Measurements from ENCODE around the gene EGLN1. TPM values are rescaled to one million over a fixed set of nuclear protein-coding genes. Genes with fewer than 3 reads are reported as not detected.

Gene EGLN1
- total RNA-seq, 1 experiment from 2014 or later = 27.1 TPM

DNA sequence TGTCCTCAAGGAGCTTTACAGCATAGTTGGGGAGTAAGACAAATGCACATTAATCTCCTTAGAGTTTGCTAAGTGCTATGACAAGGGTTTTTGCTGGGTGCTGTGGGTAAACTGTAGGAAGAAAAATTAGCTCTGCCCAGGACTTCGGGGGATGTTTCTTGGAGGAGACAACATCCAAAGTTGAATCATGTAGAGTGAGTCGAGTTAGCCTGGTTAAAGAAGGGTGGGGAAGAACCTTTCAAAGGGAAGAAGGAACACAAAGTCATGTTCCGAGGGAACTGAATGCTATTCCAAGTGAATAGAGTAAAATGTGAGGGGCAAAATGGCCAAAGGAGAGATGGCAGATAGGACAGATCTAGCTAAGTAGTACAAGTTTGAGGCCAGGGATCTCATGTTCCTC is 66.9 kb downstream of the EGLN1 start:
- Histone ChIP-seq H3K27ac (ENCODE audit: low read depth, low read length) (no peak overlapping the region), H3K9ac (ENCODE audit: low read length) (no peak overlapping the region)

More for the DNA sequence above, 66.9 kb downstream of the EGLN1 start:
- TF ChIP-seq ZNF274 (IDR thresholded peaks at IDR 0.05; ENCODE audit: low read depth, low read length) (no peak), CBX3 (IDR thresholded peaks at IDR 0.05; ENCODE audit: low read depth) (no peak), JUND (IDR thresholded peaks at IDR 0.05) (no peak), CEBPB (IDR thresholded peaks at IDR 0.05; ENCODE audit: low read depth) (no peak), FOSL1 (IDR thresholded peaks at IDR 0.05; ENCODE audit: low read depth) (no peak), YY1 (IDR thresholded peaks at IDR 0.05; ENCODE audit: extremely low read depth, insufficient replicate concordance, low read depth, low read length) (no peak), POLR2A (IDR thresholded peaks at IDR 0.05; ENCODE audit: borderline replicate concordance, extremely low read depth, insufficient read depth, insufficient read length) (no peak), EGR1 (IDR thresholded peaks at IDR 0.05; ENCODE audit: low read depth) (no peak), SRF (IDR thresholded peaks at IDR 0.05; ENCODE audit: low read depth) (no peak), POLR2AphosphoS5 (IDR thresholded peaks at IDR 0.05; ENCODE audit: low read depth, low read length) (no peak), ZFX (IDR thresholded peaks at IDR 0.05) (no peak), EZH2 (IDR thresholded peaks at IDR 0.05) (no peak), SP1 (IDR thresholded peaks at IDR 0.05; ENCODE audit: low read depth) (no peak), ELF1 (IDR thresholded peaks at IDR 0.05; ENCODE audit: borderline replicate concordance, low read depth) (no peak), SIN3A (IDR thresholded peaks at IDR 0.05; ENCODE audit: low read depth) (no peak), RAD21 (IDR thresholded peaks at IDR 0.05; ENCODE audit: low read depth) (no peak)
- TF ChIP-seq, protein P1, sequence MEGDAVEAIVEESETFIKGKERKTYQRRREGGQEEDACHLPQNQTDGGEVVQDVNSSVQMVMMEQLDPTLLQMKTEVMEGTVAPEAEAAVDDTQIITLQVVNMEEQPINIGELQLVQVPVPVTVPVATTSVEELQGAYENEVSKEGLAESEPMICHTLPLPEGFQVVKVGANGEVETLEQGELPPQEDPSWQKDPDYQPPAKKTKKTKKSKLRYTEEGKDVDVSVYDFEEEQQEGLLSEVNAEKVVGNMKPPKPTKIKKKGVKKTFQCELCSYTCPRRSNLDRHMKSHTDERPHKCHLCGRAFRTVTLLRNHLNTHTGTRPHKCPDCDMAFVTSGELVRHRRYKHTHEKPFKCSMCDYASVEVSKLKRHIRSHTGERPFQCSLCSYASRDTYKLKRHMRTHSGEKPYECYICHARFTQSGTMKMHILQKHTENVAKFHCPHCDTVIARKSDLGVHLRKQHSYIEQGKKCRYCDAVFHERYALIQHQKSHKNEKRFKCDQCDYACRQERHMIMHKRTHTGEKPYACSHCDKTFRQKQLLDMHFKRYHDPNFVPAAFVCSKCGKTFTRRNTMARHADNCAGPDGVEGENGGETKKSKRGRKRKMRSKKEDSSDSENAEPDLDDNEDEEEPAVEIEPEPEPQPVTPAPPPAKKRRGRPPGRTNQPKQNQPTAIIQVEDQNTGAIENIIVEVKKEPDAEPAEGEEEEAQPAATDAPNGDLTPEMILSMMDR (IDR thresholded peaks at IDR 0.05 in 2 of 3, conservative IDR thresholded peaks at IDR 0.05 in 1 of 3; ENCODE audit: borderline replicate concordance in 1 of 3, insufficient read depth in 1 of 3, low read depth in 2 of 3, low read length in 2 of 3) = no peak
- TF ChIP-seq, protein P2, sequence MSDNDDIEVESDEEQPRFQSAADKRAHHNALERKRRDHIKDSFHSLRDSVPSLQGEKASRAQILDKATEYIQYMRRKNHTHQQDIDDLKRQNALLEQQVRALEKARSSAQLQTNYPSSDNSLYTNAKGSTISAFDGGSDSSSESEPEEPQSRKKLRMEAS (IDR thresholded peaks at IDR 0.05) = no peak
- TF ChIP-seq, protein P3, sequence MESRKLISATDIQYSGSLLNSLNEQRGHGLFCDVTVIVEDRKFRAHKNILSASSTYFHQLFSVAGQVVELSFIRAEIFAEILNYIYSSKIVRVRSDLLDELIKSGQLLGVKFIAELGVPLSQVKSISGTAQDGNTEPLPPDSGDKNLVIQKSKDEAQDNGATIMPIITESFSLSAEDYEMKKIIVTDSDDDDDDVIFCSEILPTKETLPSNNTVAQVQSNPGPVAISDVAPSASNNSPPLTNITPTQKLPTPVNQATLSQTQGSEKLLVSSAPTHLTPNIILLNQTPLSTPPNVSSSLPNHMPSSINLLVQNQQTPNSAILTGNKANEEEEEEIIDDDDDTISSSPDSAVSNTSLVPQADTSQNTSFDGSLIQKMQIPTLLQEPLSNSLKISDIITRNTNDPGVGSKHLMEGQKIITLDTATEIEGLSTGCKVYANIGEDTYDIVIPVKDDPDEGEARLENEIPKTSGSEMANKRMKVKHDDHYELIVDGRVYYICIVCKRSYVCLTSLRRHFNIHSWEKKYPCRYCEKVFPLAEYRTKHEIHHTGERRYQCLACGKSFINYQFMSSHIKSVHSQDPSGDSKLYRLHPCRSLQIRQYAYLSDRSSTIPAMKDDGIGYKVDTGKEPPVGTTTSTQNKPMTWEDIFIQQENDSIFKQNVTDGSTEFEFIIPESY (IDR thresholded peaks at IDR 0.05; ENCODE audit: extremely low read depth, insufficient replicate concordance, low read length) = no peak
- H3K4me3 ChIP-seq (replicated peaks in 1 of 2; ENCODE audit: low read depth in 1 of 2, low read length in 2 of 2) = no peak overlapping the region
- peaks cover 0 to 3% of the 10 kb centered on the region in 2 experiments; a peak in 1 of 4 replicates for H3K4me1 ChIP-seq (ENCODE audit: control insufficient read depth in 1 of 2, insufficient read depth in 2 of 2, low read length in 2 of 2)
- POLR2A ChIA-PET = no interaction called here
- 0 out of 2 replicates have a peak, but pooled peaks cover 4% of the 10 kb centered on the region for H4K20me1 ChIP-seq (ENCODE audit: insufficient read depth)
- H3K79me2 ChIP-seq (ENCODE audit: insufficient read depth, low read length) = no peaks in the 10 kb centered on the region
- peaks cover 12 to 13% of the 10 kb centered on the region in 2 experiments; a peak in 3 of 4 replicates for H3K36me3 ChIP-seq (ENCODE audit: control insufficient read depth in 1 of 2, insufficient read depth in 2 of 2, low read length in 2 of 2)
- intact Hi-C loops (cut with micrococcal nuclease) = no loop called here
- no TSS peak for BruUV-seq (replicated peaks)
- H2AFZ ChIP-seq (ENCODE audit: low read depth, low read length, poor library complexity, severe bottlenecking) = no peak overlapping the region
- RAD21 ChIA-PET (ENCODE audit: low non-redundant PET in 1 of 2, low total read pairs in 2 of 2, uncharacterized antibody in 2 of 2, unreplicated experiment in 2 of 2) = no interaction called here
- H3K27me3 ChIP-seq (ENCODE audit: insufficient read depth, low read length) = no peaks in the 10 kb centered on the region
- H3K9me2 ChIP-seq (ENCODE audit: insufficient read depth) = no peaks in the 10 kb centered on the region
- no peak overlapping the region for H3K4me2 ChIP-seq (ENCODE audit: low read length)
- DNase-seq (ENCODE audit: low read depth, low spot score) (no peak), ATAC-seq (no peak)
- CTCF ChIA-PET = no interaction called here
- no peaks in the 10 kb centered on the region for H3K9me3 ChIP-seq (ENCODE audit: control insufficient read depth in 1 of 2, insufficient read depth in 1 of 2, low read depth in 1 of 2, low read length in 2 of 2)

Measured in HCT116 (cell line).